ENCODE measurements around the gene NHERF1.

DNA sequence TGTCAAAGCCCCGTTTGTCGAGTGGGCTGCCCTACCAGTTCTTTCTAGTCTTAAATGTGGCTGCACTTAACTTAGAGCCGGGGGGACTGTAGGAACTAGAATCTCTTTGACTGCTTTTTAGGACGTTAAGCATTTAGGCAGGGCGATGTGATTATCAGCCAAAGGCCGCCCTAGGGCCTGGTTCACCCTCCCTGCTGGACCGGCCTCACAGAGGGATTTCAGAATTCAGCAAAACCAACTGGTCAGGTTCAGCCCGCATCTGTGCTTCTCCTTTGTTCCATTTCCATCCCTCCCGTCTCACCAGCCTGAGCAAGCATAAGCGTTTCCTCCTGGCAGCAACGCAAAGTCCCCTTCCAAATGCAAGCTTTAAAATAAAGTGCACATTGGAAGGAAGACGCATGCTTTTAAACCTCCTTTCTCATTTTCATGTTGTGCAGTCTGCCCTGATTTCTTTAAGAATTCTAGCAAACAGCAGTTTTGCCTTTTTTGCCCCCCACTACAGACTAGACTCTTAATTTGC, 44.2 kb downstream of the NHERF1 start:
- TF ChIP-seq, protein P1, sequence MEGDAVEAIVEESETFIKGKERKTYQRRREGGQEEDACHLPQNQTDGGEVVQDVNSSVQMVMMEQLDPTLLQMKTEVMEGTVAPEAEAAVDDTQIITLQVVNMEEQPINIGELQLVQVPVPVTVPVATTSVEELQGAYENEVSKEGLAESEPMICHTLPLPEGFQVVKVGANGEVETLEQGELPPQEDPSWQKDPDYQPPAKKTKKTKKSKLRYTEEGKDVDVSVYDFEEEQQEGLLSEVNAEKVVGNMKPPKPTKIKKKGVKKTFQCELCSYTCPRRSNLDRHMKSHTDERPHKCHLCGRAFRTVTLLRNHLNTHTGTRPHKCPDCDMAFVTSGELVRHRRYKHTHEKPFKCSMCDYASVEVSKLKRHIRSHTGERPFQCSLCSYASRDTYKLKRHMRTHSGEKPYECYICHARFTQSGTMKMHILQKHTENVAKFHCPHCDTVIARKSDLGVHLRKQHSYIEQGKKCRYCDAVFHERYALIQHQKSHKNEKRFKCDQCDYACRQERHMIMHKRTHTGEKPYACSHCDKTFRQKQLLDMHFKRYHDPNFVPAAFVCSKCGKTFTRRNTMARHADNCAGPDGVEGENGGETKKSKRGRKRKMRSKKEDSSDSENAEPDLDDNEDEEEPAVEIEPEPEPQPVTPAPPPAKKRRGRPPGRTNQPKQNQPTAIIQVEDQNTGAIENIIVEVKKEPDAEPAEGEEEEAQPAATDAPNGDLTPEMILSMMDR (optimal IDR thresholded peaks at IDR 0.05 in 1 of 3, IDR thresholded peaks at IDR 0.05 in 1 of 3, conservative IDR thresholded peaks at IDR 0.05 in 1 of 3; ENCODE audit: extremely low read depth in 1 of 3, insufficient read depth in 2 of 3, low read length in 3 of 3): no peak
- no peak for TF ChIP-seq EZH2 (IDR thresholded peaks at IDR 0.05; ENCODE audit: low read length)
